Measurements from ENCODE around the gene AAK1. TPM values are rescaled to one million over a fixed set of nuclear protein-coding genes. Genes with fewer than 3 reads are reported as not detected.
A peak's percentile ranks its signal among the peaks of the same experiment; 100 is the strongest.

The AAK1 gene
- total RNA-seq, 1 experiment from 2014 or later, result 35.6 TPM

DNA sequence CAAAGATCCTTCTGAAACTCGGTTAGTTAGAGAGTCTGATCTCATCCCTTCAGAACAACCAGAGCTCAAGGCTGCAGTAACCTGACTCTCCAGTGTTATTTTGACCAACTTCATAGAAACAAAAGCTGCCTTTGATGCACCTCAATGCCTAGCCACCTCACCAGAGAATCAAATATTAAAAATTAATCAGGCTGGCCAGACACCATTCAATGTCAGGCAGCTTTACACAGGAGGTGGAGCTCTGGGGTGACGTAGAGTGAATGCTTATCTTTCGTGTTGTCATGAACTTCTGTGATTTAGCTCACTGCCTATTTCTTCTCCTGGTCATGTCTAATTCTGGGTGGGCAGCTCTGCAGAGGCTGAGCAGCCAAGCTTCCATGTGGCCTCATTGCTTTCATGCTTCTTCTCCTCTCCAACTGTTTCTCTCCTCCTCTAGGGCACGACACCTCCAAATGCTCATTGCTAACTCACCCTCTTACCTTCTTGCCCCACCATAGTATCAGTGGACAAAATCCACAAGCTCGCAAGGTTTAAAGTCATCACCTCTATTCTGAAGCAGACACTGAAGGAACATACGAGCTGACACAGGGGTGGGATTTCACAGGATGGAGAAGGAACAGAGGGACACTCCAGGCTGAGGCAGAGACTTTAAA, 39.4 kb downstream of the AAK1 start:
- peaks cover 6% of the 10 kb centered on the region for H3K4me1 Mint-ChIP-seq
- TF ChIP-seq ATF6 (CRISPR knock-in tag; IDR thresholded peaks at IDR 0.05) (no peak), CBFB (CRISPR knock-in tag; IDR thresholded peaks at IDR 0.05; ENCODE audit: low read depth) (no peak), RELA (CRISPR knock-in tag; IDR thresholded peaks at IDR 0.05; ENCODE audit: borderline replicate concordance) (no peak), ZNF121 (CRISPR knock-in tag; IDR thresholded peaks at IDR 0.05) (no peak), GABPB1 (CRISPR knock-in tag; IDR thresholded peaks at IDR 0.05) (no peak), NFE2L1 (CRISPR knock-in tag; IDR thresholded peaks at IDR 0.05) (no peak), IRF2 (CRISPR knock-in tag; IDR thresholded peaks at IDR 0.05; ENCODE audit: borderline replicate concordance, low read depth) (no peak), CTCF (IDR thresholded peaks at IDR 0.05) (no peak)
- peaks cover 18% of the 10 kb centered on the region for H3K9me3 Mint-ChIP-seq
- no peaks in the 10 kb centered on the region for H3K27me3 Mint-ChIP-seq (ENCODE audit: low read depth)
- H3K36me3 Mint-ChIP-seq, result peaks cover 13% of the 10 kb centered on the region
- H3K4me3 Mint-ChIP-seq, result no peak overlapping the region
- ChIA-PET POLR2A (interaction anchor here (1.0 kb wide), 1 partner anchor 18 kb away, joined by 3 read pairs; no protein-coding TSS in a partner anchor), CTCF (interaction anchor here (1.2 kb wide), 1 partner anchor 121 kb away, joined by 4 read pairs; no protein-coding TSS in a partner anchor)
- ATAC-seq, result no peak
- H3K27ac Mint-ChIP-seq, result 0 out of 2 replicates have a peak overlapping the region, but pooled peaks have one; percentile 1
- DNase-seq (ENCODE audit: low spot score), result no peak

DNA sequence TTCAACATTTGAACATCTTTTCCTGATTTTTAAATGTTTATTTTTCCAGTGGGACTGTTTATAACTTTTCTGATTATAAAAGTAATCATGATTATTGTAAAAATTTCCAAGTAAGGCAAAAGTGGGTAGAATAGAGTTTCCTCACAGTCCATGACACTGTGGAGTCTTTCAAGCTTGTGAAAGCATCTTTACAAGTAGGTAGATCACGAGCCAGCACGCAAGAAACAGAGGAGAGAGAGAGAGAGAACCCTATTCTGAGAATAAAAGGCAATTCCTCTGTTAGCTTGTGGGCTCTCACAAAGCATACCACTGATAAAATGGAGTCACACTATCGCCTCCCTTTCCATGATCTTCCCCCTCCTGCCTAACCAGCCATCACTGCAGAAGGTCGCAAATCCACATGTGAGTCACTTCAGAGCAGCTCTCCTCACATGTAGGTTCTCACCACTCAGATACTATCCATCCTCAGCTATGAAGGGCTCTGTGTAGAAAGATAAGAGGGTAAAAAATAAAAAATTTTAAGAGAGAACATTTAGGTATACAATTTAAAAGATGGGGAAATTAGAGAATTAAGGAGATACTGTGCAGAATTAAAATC, 40.3 kb downstream of the AAK1 start:
- DNase-seq (ENCODE audit: low spot score), result no peak
- H3K27ac Mint-ChIP-seq, result peak overlapping the region; percentile 36; the same call in 1 of the 2 replicates
- peaks cover 18% of the 10 kb centered on the region for H3K9me3 Mint-ChIP-seq
- no peaks in the 10 kb centered on the region for H3K27me3 Mint-ChIP-seq (ENCODE audit: low read depth)
- H3K4me3 Mint-ChIP-seq, result no peak overlapping the region
- ATAC-seq, result no peak
- peaks cover 13% of the 10 kb centered on the region for H3K36me3 Mint-ChIP-seq
- ChIA-PET POLR2A (interaction anchor here (1.0 kb wide), 1 partner anchor 19 kb away, joined by 3 read pairs; no protein-coding TSS in a partner anchor), CTCF (interaction anchor here (1.2 kb wide), 1 partner anchor 122 kb away, joined by 4 read pairs; no protein-coding TSS in a partner anchor)
- H3K4me1 Mint-ChIP-seq, result peaks cover 4% of the 10 kb centered on the region
- TF ChIP-seq MYBL2 (CRISPR knock-in tag; IDR thresholded peaks at IDR 0.05) (no peak), GTF2I (CRISPR knock-in tag; conservative IDR thresholded peaks at IDR 0.05) (no peak), ZBTB21 (CRISPR knock-in tag; IDR thresholded peaks at IDR 0.05; ENCODE audit: borderline replicate concordance) (no peak), SOX15 (CRISPR knock-in tag; IDR thresholded peaks at IDR 0.05) (no peak), NR1H2 (CRISPR knock-in tag; IDR thresholded peaks at IDR 0.05) (no peak), AR (CRISPR knock-in tag; IDR thresholded peaks at IDR 0.05) (no peak), ETV6 (CRISPR knock-in tag; IDR thresholded peaks at IDR 0.05) (no peak), JAZF1 (CRISPR knock-in tag; IDR thresholded peaks at IDR 0.05) (no peak), ZNF671 (CRISPR knock-in tag; IDR thresholded peaks at IDR 0.05) (no peak), RELA (CRISPR knock-in tag; IDR thresholded peaks at IDR 0.05; ENCODE audit: borderline replicate concordance) (no peak), NFE2L1 (CRISPR knock-in tag; IDR thresholded peaks at IDR 0.05) (no peak), ZNF423 (CRISPR knock-in tag; IDR thresholded peaks at IDR 0.05) (no peak), SMAD3 (CRISPR knock-in tag; IDR thresholded peaks at IDR 0.05; ENCODE audit: borderline replicate concordance) (no peak), SP1 (CRISPR knock-in tag; conservative IDR thresholded peaks at IDR 0.05) (no peak), FOXJ3 (CRISPR knock-in tag; IDR thresholded peaks at IDR 0.05; ENCODE audit: borderline replicate concordance) (no peak)
- TF ChIP-seq, protein P1, sequence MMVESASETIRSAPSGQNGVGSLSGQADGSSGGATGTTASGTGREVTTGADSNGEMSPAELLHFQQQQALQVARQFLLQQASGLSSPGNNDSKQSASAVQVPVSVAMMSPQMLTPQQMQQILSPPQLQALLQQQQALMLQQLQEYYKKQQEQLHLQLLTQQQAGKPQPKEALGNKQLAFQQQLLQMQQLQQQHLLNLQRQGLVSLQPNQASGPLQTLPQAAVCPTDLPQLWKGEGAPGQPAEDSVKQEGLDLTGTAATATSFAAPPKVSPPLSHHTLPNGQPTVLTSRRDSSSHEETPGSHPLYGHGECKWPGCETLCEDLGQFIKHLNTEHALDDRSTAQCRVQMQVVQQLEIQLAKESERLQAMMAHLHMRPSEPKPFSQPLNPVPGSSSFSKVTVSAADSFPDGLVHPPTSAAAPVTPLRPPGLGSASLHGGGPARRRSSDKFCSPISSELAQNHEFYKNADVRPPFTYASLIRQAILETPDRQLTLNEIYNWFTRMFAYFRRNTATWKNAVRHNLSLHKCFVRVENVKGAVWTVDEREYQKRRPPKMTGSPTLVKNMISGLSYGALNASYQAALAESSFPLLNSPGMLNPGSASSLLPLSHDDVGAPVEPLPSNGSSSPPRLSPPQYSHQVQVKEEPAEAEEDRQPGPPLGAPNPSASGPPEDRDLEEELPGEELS (CRISPR knock-in tag; IDR thresholded peaks at IDR 0.05), result no peak
- TF ChIP-seq, protein P2, sequence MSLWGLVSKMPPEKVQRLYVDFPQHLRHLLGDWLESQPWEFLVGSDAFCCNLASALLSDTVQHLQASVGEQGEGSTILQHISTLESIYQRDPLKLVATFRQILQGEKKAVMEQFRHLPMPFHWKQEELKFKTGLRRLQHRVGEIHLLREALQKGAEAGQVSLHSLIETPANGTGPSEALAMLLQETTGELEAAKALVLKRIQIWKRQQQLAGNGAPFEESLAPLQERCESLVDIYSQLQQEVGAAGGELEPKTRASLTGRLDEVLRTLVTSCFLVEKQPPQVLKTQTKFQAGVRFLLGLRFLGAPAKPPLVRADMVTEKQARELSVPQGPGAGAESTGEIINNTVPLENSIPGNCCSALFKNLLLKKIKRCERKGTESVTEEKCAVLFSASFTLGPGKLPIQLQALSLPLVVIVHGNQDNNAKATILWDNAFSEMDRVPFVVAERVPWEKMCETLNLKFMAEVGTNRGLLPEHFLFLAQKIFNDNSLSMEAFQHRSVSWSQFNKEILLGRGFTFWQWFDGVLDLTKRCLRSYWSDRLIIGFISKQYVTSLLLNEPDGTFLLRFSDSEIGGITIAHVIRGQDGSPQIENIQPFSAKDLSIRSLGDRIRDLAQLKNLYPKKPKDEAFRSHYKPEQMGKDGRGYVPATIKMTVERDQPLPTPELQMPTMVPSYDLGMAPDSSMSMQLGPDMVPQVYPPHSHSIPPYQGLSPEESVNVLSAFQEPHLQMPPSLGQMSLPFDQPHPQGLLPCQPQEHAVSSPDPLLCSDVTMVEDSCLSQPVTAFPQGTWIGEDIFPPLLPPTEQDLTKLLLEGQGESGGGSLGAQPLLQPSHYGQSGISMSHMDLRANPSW (CRISPR knock-in tag; conservative IDR thresholded peaks at IDR 0.05; ENCODE audit: low read depth), result no peak
